Putamen (tissue), 1 donor: ENCODE data around the gene P2RX3.
"Not testable (repeated sequence)": the region's sequence is repeated elsewhere in the genome, so short reads cannot be mapped to it uniquely, and the experiment has no call there.

Experiments
- DNase-seq: peaks from one replicate; pipeline ENCODE4 v3.0.0-alpha.2; 2016; ENCODE audit warnings: low spot score

P2RX3 gene

DNA sequence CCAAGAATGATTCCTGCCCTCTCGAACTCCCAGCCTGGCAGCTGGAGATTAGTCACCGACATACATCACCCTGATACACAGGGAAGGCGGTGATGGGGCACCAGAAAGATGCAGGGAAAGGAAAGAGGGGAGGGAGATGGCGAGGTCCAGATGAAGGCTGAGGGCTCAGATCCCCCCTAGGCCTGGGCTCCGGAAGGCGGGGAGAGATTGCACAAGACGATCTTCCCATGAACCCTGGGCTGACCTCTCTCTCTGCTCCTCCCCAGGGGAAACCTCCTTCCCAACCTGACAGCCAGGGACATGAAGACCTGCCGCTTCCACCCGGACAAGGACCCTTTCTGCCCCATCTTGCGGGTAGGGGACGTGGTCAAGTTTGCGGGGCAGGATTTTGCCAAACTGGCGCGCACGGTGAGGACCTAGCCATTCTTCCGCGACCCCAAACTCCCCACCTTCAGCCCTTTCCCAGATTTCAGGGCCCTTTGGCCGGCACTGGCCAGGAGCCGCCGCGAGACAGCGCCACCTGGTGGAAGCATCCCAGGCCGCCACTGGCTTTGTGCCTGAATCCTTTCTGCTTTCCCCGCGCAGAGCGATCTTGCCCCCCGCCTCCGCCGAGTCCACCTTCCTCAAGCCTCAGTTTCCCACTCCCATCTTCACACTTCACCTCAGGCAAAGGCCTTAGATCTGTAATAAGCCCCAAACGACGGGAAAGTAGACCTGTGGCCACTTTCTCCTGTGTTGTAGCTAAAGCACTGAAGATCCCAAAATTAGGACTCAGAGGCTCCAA is 11.5 kb downstream of the P2RX3 start:
- no peak for DNase-seq

DNA sequence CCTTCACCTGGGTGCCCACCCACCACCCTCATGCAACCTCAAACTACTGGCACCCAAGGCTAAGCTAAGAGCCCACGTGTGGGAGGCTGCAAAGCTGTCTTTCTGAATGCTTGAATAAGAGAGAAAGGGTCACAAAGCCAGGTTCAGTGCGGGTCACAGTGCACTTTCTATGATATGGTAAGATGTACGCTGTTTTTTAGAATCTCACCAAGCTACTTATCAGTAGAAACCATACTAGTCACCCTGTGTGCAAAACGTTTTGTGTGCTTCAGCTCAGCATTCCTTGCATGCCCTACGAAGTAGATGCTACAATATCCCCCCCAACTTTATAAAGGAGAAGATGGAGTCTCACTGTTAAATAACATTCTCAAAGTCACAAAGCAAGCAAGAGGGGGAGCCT is 14.9 kb downstream of the P2RX3 start:
- DNase-seq, result no peak

DNA sequence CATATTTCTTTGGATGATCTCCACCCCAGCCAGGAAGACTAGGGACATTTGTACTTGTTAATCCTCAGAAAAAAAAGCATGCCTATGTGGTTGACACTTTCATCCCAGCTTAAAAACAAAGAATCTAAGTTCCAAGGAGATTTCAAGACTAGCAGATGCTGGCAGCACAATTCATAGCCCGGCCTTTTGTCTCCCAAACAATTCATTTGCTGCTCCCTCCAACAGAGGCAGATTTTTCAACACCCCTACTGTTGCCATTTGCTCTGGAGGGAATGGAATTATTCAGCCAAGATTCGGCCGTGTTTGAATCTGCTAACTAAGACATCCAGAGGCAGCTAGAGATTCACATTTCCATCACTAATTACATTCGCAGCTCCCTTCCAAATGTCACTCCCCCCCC is 15.3 kb downstream of the P2RX3 start:
- DNase-seq, result no peak

DNA sequence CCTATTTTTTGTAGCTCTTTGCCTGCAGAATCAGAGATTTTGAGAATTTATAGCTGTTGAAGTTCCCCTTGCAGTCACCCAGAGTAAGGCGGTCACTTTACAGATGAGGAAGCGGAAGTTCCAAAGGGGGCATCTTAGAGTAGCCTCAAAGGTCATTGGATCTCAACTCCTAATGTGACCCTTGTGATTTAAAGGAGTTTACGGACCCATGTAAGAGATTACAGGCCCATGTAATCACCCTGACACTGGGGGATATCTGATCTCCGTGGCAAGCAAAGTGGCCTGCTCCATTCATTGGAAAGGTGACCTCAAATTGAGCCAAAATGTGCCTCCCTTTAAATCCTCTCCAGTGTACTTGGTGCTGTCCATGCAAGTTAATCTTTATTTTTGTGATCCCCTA is 15.7 kb downstream of the P2RX3 start:
- DNase-seq, result no peak

DNA sequence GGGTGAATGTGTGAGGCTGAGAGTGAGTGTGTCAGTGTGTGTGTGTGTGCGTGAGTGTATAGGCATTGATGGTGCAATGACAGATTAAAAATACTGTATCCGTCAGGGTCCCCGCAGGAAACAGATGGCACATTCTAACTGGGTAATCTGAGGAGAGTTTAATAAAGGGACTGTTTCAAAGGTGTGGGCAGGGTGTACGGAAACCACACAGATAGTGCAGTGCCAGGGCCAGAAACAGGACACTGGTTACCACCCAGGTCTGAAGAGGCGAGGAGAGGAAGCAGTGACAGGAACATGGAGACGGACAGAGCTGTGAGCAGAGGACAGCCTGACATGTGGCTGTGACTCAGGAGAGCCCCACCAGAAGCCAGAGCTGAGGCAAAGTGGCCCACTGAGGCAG is 16.5 kb downstream of the P2RX3 start:
- no peak for DNase-seq

DNA sequence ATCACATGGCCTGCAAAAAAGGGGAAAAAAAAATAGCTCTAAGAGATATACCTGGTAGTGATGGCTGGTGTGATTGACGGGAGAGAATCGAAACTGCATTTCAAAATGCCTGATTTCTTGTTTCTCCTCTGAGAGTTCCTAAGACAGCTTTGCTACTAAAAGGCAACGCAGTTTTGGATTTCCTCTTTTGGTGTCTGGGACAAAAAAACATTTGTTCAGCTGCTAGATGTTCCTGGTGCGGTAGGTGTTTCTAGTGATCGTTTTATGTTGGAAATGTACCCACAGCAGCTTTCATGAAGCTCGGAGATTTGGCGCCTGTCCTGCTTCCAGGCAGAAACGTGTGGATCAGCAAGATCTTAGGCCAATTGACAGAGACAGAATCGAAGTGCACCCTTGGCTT is 18.1 kb downstream of the P2RX3 start:
- DNase-seq, result no peak

DNA sequence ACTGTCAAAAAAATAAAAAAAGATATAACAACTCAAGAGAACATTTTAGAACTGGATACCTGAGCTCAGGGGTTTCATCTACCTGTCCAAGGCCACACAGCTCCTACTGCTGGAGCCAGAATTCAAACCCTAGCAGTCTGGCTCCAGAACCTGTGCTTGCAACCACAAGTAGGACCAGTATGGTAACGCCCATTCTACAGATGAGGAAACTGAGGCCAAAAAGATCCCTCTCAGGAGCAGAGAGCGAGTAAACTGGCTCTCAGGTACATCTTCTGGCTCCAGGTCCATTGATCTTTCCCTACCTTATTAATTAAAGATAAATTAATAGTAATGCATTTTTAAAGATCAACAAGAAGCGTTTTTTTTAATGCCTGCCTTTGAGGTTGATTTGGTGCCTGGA is 19.2 kb downstream of the P2RX3 start:
- DNase-seq, result no peak

DNA sequence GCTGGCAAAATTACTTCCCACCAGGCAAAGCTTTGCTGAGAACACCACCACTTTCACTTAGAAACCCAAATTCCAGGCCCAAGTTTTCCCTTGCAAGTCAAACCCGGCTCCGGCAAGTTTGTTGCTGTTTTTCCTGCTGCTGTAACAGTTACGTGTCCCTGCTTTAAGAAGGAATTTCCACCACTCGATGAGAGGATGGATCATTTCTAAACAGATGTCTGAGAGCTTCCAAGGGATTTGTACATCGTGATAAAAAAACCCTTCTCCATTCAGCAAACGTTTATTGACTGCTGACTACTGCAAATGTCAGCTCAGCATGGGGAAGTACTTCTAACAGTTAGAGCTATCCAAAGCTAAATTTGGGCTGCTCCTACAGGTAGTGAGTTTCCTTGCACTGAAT is 19.7 kb downstream of the P2RX3 start:
- no peak for DNase-seq

DNA sequence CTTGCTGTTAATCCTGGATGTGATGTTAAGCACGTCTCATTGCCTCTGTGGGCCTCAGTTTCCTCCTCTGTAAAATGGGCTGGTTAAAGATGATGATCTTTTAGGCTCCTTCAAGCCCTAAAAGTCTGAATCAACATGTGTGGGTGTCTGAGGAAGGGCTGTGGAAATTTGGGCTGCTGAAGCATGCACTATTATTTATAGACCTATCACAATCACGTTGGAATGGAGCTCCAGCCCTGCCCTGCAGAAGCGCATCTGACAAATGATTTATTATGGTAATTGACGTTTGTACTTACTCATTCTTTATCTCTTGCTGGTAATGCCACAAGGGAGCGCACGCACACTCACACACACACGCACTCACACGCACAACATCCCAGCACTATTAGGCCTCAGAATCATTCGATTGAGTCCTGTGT is 20.4 kb downstream of the P2RX3 start:
- no peak for DNase-seq

DNA sequence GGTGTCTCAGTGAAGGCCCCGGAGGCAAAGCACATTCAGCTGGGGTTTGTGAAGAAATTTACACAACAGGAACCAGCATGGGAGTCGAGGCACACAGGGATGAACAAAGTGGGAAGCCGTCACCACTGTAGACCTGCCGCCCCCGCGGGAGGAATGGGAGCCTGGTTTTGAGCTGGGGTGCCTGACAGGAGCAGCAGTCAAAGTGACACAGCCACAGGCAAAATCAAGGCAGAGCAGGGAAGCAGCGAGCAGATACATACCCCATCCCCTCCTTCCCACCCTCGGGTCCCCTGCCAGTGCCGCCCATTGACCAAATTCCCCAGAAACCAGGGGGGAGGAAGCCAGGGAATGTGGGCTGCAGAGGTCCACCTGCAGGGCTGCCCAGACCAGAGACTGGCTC is 20.8 kb downstream of the P2RX3 start:
- no peak for DNase-seq

DNA sequence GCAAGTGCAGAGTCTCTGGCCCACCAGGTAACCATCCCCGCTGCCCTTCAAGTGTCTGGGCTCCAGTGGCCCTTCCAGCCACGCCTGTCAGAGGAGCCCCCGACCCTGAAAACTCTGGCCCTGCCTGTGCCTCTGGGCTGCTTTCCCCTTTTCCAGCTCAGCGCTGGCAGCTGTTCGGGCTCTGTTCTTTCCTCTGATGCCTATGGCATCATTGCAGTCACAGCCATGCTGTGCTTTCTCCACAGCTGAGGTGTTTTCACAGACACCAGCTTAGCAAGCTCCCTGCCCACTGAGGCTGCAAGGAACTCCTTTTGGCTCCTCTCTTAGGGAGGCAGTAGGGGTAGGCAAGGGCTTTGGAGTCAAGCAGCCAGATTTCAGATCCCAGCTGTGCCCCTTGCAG is 21.2 kb downstream of the P2RX3 start:
- no peak for DNase-seq

DNA sequence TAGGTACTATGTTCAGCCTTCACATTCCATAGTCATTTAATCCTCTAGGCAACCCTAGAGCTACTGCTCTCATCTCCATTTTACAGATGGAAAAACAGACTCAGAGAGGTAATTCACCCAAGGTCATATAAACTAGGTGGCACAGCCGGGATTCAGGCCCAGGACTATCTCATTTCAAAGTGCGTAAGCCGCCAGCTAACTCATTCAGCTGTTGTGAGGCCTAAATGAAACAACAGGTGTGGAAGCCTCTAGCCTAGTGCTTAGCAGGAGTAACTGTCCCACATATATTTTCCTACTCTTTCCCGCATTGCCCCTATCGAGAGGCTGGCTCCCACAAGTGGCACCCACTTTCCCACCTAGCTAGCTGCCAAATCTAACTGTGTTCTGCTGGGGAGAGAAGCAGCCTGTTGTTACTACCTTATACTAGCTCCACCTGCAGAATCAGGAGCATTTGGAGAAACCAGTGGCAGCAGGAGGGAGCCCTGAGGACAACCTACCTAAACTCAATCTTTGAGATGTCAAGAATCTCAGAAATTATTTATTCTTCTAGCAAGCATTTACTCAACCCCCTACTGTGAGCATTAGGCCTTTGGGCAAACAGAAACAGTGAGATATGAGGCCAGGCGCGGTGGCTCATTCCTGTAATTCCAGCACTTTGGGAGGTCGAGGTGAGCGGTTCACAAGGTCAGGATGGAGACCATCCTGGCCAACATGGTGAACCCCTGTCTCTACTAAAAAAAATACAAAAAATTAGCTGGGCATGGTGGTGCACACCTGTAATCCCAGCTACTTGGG is 21.9 kb downstream of the P2RX3 start:
- no peak for DNase-seq

DNA sequence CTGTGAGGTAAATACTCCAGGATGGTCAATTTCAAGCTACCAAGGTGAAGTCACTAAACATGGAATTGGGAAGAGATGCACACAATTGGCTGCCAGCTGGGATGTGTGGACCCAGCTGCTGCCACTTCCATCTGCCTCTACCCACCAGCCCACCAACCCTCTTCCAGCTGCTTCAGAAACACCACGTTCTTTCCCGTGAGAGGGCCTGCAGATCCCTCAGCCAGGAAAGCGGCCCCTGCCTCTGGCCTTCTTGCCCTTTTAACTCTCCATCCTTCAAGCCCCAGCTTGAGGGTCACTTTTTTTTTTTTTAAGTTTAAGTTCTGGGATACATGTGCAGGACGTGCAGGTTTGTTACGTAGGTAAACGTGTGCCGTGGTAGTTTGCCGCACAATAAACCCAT is 22.8 kb downstream of the P2RX3 start:
- no peak for DNase-seq

DNA sequence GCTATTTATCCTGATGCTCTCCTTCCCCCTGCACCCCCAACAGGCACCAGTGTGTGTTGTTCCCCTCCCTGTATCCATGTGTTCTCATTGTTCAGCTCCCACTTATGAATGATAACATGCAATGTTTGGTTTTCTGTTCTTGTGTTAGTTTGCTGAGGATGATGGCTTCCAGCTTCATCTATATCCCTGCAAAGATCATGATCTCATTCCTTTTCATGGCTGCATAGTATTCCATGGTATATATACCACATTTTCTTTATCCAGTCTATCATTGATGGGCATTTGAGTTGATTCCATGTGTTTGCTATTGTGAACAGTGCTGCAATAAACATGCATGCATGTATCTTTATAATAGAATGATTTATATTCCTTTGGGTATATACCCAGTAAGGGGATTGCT is 23.3 kb downstream of the P2RX3 start:
- DNase-seq, result not testable (repeated sequence)

DNA sequence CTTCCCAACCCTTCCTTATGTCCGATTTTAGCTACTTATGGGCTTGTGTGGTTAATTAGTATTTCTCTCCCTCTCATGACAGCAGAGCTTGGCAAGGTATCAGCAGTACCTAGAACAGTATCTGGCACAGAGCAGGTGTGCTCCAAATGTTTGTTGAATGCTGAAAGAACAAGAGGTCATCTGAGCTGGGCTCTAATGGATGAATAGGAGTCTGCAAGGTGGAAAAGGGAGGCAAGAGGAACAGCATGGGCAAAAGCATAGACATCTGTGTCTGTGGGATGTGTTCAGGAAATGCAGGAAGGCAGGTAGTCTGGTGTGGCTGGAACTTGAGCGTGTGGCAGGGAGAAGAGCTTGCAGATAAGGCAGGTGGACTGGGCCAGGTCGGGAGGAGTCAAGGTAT is 23.8 kb downstream of the P2RX3 start:
- DNase-seq, result no peak

DNA sequence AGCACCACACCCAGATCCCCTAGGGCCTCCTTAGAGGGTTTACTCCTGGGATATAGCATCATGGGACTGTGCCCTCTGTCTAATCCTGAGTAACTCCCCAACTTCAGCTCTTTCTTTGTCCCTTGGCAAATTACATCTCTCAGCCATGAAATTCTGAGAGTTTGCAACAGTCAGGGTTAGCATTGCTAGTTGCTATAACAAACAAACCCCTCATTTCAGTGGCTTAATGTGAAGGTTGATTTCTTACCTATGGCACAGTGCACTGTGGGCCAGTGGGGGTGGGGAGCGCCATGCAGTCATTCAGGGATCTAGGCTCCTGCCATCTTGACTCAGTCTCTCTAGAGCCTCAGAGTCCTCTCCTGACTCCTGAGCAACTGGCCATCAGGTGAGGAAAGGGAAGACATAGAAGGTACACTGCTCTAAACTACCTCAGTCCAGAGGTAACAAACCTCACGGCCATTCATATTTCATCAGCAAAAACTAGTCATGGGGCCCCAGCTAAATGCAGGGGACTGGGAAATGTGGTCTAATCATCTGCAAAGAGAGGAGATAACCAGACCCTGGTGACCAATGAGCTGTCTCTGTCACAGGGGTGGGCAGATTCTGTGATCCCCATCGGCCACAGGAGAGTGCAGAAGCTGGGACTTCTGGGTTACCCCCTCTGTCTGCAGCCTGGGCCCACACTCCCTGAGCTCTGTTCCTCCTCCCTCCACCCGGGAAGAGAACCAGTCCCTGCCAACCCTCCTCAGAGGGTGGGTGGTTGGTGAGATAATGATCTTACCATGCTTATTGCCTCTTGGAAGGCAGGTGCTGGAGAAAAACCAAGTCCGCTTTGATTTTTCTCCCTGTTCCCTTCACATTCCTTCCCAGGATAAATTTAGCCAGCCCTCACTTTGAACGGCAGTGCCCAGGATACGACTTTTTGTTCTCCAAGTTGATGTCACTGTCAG is 25.3 kb downstream of the P2RX3 start:
- no peak for DNase-seq

DNA sequence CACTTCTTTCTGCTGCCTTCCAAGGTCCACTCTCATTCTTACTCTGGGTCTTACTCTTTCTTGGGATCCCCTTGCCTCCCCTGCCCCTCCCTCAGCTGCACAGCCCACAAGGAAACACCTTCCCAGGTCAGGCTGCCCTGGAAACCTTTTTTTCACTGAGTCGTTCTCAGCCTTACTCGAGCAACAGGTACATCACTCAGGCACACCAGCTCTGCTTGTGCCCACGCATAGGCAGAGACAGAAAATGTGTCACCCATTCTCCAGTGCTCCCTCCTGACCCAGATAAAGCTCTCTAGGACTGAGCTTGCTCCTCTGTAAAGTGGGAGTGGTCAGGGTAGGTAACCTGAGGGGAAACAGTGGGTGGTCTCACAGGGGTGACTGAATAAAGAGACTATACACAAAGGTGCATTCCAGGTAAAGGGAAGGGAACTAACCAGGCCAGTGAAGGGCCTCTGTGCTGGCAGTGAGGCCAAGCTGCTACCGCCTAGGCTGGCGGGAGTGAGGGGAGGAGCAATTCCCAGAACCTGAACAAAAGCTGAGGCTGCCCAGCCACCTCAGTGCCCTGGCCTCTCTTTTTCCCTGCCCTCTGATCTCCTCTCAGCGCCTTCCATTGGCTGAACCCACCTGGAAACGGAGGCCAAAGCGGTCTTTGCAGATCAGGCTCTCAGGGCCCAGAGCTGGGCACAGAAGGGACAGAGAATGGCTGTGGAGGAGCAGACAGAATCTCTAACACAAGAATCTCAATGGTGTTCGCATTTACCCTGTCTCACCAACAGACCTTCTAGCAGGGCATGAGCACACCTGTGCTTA is 26.9 kb downstream of the P2RX3 start:
- DNase-seq, result peak; percentile 27

DNA sequence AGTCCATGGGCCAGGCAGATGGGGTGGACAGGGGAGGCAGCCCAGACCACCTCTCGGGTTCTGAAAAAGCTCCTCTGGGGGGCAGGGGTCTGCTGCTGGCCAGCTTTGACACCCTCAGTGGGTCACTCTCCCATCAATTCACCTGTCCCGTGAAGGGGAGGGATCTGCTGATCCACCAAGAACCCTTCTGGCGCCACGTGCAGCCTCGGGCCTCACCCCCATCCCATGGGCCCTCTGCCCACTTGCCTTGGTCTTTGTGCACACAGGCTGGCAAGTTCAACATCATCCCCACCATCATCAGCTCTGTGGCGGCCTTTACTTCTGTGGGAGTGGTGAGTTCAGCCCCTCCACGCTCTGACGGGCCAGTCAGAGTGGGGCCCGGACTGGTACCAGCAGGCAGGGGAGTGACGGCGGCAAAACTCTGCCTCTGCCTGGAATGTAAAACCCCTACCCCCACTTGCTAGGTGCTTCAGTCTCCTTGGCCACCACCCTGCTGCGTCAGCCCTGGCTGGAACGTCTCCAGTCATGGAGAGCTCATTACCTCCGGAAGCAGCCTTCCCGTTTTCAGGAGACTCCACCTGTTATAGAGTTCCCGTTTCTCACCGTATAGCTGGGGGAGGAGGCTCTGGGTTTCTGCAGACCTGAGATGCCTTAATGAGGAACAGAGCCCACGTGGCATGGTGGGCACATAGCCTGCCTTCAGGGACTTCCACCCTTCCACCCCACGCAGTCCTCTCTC is 30.1 kb downstream of the P2RX3 start:
- no peak for DNase-seq

DNA sequence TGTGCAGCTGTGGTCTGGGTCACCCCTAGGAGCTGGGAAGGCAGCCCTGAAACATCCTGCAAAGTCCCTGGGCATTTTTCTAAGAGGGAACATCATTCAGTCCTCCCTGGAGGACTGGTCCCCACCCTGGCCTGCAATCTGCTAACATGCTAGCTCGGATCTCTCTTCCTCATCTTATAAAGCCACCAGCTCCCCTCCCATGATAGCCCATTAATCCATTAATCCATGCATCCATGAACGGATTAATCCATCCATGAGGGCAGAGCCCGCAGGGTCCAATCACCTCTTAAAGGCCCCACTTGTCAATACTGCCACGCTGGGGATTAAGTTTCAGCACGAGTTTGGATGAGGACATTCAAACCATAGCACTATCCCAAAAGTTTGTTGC is 30.7 kb downstream of the P2RX3 start:
- no peak for DNase-seq

DNA sequence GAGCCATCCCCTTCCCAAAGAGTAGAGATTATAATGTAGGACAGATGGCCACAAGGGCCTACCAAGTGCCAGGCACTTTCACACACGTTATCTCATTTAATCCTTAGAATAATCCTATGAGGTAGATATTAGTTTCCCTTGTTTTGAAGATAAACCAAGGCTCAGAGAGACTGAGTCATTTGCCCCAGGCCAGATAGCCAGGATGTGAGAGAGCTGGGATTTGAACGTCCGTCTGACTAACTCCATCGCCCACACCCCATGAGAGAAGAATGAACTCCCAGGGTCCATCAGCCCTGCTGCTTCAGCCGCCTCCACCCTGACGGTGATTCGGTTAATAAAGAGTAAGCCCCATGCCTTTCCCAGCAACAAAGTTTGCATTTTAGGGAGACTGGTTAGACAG is 32.1 kb downstream of the P2RX3 start:
- no peak for DNase-seq

DNA sequence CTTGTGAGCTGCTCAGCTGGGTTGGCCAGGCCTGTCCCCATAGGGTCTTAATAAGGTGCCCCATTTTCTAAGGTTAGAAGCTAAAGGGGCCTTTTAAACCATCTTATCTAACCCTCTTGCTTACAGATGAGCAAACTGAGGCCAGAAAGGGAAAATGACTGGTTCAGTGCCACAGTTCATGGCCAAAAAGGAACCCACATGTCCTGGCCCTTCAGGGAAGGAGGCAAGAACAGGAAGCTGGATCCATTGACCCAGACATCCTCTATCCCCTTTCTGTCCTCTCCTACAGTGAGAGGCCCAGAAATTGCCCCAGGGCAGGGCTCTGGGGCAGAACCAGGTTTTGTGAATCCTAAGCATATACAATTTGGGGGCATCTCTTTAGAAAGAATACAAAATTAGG is 32.8 kb downstream of the P2RX3 start:
- DNase-seq, result no peak
